GM19324 (cell line): ENCODE results near the gene MUS81.

Experiments
- ATAC-seq: cut with Tn5 transposase; IDR thresholded peaks from one replicate; pipeline ENCODE4 v1.9.1; 2021; ENCODE audit warnings: mild to moderate bottlenecking, moderate library complexity; ENCODE audit not compliant: unreplicated experiment, low FRiP score

The MUS81 gene

GRCh38 chr11:65870706-65871681 lies 10.8 kb downstream of the MUS81 start:
- no peak for ATAC-seq

GRCh38 chr11:65871811-65872548 lies 11.7 kb downstream of the MUS81 start:
- ATAC-seq, result no peak

GRCh38 chr11:65872586-65873317 lies 12.5 kb downstream of the MUS81 start, which contains the start of gene EFEMP2:
Gene EFEMP2, minus strand, starts transcription at chr11:65872800. Its CDS starts 446 bp downstream, at chr11:65872354.
- ATAC-seq, result no peak

- ATAC-seq, result peak; percentile 81
These were observed 13.3 kb downstream of the MUS81 start for GRCh38 chr11:65873318-65874156.

- ATAC-seq, result no peak
These were observed 19.4 kb downstream of the MUS81 start, which contains the start of gene CTSW for GRCh38 chr11:65879617-65880016. Gene CTSW, plus strand, starts transcription at chr11:65879837. Its CDS starts 18 bp downstream, at chr11:65879855.

GRCh38 chr11:65880027-65880426 lies 19.8 kb downstream of the MUS81 start:
- ATAC-seq, result no peak

GRCh38 chr11:65880844-65881421 lies 20.7 kb downstream of the MUS81 start:
- ATAC-seq, result no peak

GRCh38 chr11:65882120-65883057 lies 22.2 kb downstream of the MUS81 start:
- no peak for ATAC-seq

- ATAC-seq, result no peak
These were observed 23.0 kb downstream of the MUS81 start for GRCh38 chr11:65883058-65883761.

- ATAC-seq, result no peak
These were observed 23.8 kb downstream of the MUS81 start for GRCh38 chr11:65883786-65884715.

GRCh38 chr11:65884716-65885092 lies 24.5 kb downstream of the MUS81 start:
- no peak for ATAC-seq

- no peak for ATAC-seq
These were observed 25.0 kb downstream of the MUS81 start for GRCh38 chr11:65885231-65885630.

GRCh38 chr11:65885808-65886536 lies 25.7 kb downstream of the MUS81 start:
- no peak for ATAC-seq

- ATAC-seq, result no peak
These were observed 26.8 kb downstream of the MUS81 start for GRCh38 chr11:65886826-65887722.

- no peak for ATAC-seq
These were observed 27.5 kb downstream of the MUS81 start for GRCh38 chr11:65887723-65888162.
